K562 (cell line): Measurements from ENCODE around the gene TMEM179. TPM values are rescaled to one million over a fixed set of nuclear protein-coding genes. Genes with fewer than 3 reads are reported as not detected.

ENCODE experiments used
- ATAC-seq: fragments of 200-7000 bp; cut with Tn5 transposase; 3 replicates; pipeline ENCODE4 v1.9.1; 2020; ENCODE audit warnings: moderate library complexity
- BruUV-seq: library from RNA; stranded (reverse); fragments of 400-500 nt; replicated peaks from 2 replicates; lab custom pipeline; 2021; lab: Mats Ljungman, UMichigan
- CTCF ChIA-PET: fragments of 300-600 bp; formaldehyde crosslinking; extraction: SDS; loops from one replicate; lab custom pipeline; 2021; ENCODE audit warnings: low intra/inter-chr PET ratio; lab: Yijun Ruan, JAX
- POLR2A ChIA-PET: fragments of 300-600, 350-650 bp; sonication (Branson Sonifier 250); formaldehyde crosslinking; extraction: SDS; loops from one replicate; lab custom pipeline; 2021; ENCODE audit warnings: antibody characterized with exemption, inconsistent platforms; lab: Yijun Ruan, JAX
- DNase-seq, 4 experiments: peaks; one replicate each; pipeline versions ENCODE4 v3.0.0 to v3.0.0-alpha.2; 2011 to 2018; ENCODE audit warnings: low spot score in 3 of 4, mixed read lengths in 3 of 4; ENCODE audit errors: extremely low read depth in 1 of 4
- FAIRE-seq: peaks from 2 replicates; lab custom pipeline; 2011; peaks lifted over from hg19 to GRCh38; lab: Jason Lieb, UNC
- H2AFZ ChIP-seq: 2 replicates; pipeline ENCODE4 v1.6.0; 2011; ENCODE audit warnings: low read depth, low read length, control low read depth, inconsistent platforms
- H3K27ac ChIP-seq: fragments of 200-600 bp; 3 replicates; pipeline ENCODE4 v1.8.0; 2011; ENCODE audit warnings: low read depth, mild to moderate bottlenecking, control low read depth, inconsistent platforms, low read length, moderate library complexity, mixed read lengths; ENCODE audit errors: extremely low read depth
- H3K27me3 ChIP-seq, 2 experiments: fragments of 300-600 bp in 1 of 2; 2 replicates in 1 of 2; 3 replicates in 1 of 2; pipeline versions ENCODE4 v1.6.0 to v1.8.0; 2011; ENCODE audit warnings: inconsistent platforms in 2 of 2, low read length in 2 of 2, mild to moderate bottlenecking in 1 of 2, mixed read lengths in 1 of 2, moderate library complexity in 1 of 2; ENCODE audit not compliant: control insufficient read depth in 2 of 2, insufficient read depth in 2 of 2
- H3K36me3 ChIP-seq: fragments of 300-600 bp; 3 replicates; pipeline ENCODE4 v1.8.0; 2011; ENCODE audit warnings: mild to moderate bottlenecking, low read length, inconsistent platforms; ENCODE audit not compliant: control insufficient read depth, insufficient read depth
- H3K4me1 ChIP-seq, 2 experiments: fragments of 200-600 bp in 1 of 2; replicated peaks in 1 of 2; 2 replicates in 1 of 2; 3 replicates in 1 of 2; pipeline versions ENCODE4 v1.5.1 to v1.8.0; 2011; ENCODE audit warnings: inconsistent platforms in 2 of 2, low read length in 2 of 2, mild to moderate bottlenecking in 1 of 2, mixed read lengths in 1 of 2, moderate library complexity in 1 of 2; ENCODE audit not compliant: control insufficient read depth in 2 of 2, insufficient read depth in 2 of 2
- H3K4me2 ChIP-seq: 2 replicates; pipeline ENCODE4 v1.6.1; 2011; ENCODE audit warnings: low read length, control low read depth, inconsistent platforms, mixed read lengths; ENCODE audit not compliant: insufficient read depth
- H3K4me3 ChIP-seq: fragments of 200-600 bp; sonication (generic), shearing (Covaris generic); 2 replicates; pipeline ENCODE4 v1.5.1; 2016; ENCODE audit warnings: control low read depth, inconsistent platforms
- H3K79me2 ChIP-seq: fragments of 200-600 bp; 3 replicates; pipeline ENCODE4 v1.8.0; 2011; ENCODE audit warnings: low read length, inconsistent platforms; ENCODE audit not compliant: control insufficient read depth, insufficient read depth
- H3K9ac ChIP-seq, 2 experiments: 2 replicates each; pipeline versions ENCODE4 v1.6.0 to v1.6.1; 2011; ENCODE audit warnings: low read depth in 2 of 2, low read length in 2 of 2, control low read depth in 1 of 2, inconsistent platforms in 1 of 2, mild to moderate bottlenecking in 1 of 2, mixed read lengths in 1 of 2; ENCODE audit not compliant: insufficient read depth in 1 of 2
- H3K9me1 ChIP-seq: one replicate; pipeline ENCODE4 v1.6.0; 2011; ENCODE audit warnings: inconsistent platforms, mild to moderate bottlenecking, low read length, moderate library complexity; ENCODE audit not compliant: control insufficient read depth, insufficient read depth
- H3K9me3 ChIP-seq: replicated peaks from 2 replicates; pipeline ENCODE4 v1.5.1; 2011; ENCODE audit warnings: low read depth, low read length, inconsistent platforms; ENCODE audit not compliant: control insufficient read depth, insufficient read depth
- H4K20me1 ChIP-seq: replicated peaks from 2 replicates; pipeline ENCODE4 v1.6.1; 2011; ENCODE audit warnings: low read length, inconsistent platforms, mixed read lengths; ENCODE audit not compliant: control insufficient read depth, insufficient read depth
- C11orf30 ChIP-seq: fragments of 450-650 bp; IDR thresholded peaks from 2 replicates; pipeline ENCODE4 v1.6.1; 2016; ENCODE audit warnings: low read depth, mild to moderate bottlenecking
- CCAR2 ChIP-seq: fragments of 200-400 bp; formaldehyde crosslinking; IDR thresholded peaks from 2 replicates; pipeline ENCODE4 v1.6.1; 2017; ENCODE audit warnings: mild to moderate bottlenecking, low read depth, low read length
- CLOCK ChIP-seq: fragments of 250-450 bp; sonication (Bioruptor Pico); IDR thresholded peaks from 2 replicates; pipeline ENCODE4 v1.4.0; 2020; ENCODE audit warnings: mild to moderate bottlenecking, moderate library complexity, borderline replicate concordance
- DPF2 ChIP-seq: fragments of 450-650 bp; IDR thresholded peaks from 2 replicates; pipeline ENCODE4 v1.6.1; 2016
- ETS1 ChIP-seq: conservative IDR thresholded peaks from 2 replicates; pipeline ENCODE4 v1.6.1; 2011; ENCODE audit warnings: low read depth, mild to moderate bottlenecking, low read length; ENCODE audit not compliant: control insufficient read depth
- FOXK2 ChIP-seq, 2 experiments: fragments of 450-650 bp; IDR thresholded peaks in 1 of 2; conservative IDR thresholded peaks in 1 of 2; 2 replicates each; pipeline ENCODE4 v1.6.1; 2016; ENCODE audit warnings: low read depth in 2 of 2, mild to moderate bottlenecking in 1 of 2
- HMG20A ChIP-seq: fragments of 450-650 bp; formaldehyde crosslinking; conservative IDR thresholded peaks from 2 replicates; pipeline ENCODE4 v1.4.0; 2020; ENCODE audit warnings: mild to moderate bottlenecking, mixed read lengths
- MNT ChIP-seq, 2 experiments: fragments of 450-650 bp; conservative IDR thresholded peaks; 2 replicates each; pipeline ENCODE4 v1.6.1; 2017; ENCODE audit warnings: mild to moderate bottlenecking in 2 of 2, moderate library complexity in 2 of 2
- NCOA2 ChIP-seq, 2 experiments: fragments of 450-650 bp; IDR thresholded peaks; 2 replicates each; pipeline ENCODE4 v1.6.1; 2018; ENCODE audit warnings: mild to moderate bottlenecking in 2 of 2, moderate library complexity in 1 of 2; ENCODE audit not compliant: partially characterized antibody in 2 of 2
- POLR2H ChIP-seq: IDR thresholded peaks from 2 replicates; pipeline ENCODE4 v1.6.1; 2016; ENCODE audit warnings: missing genetic modification characterization, low read depth, mild to moderate bottlenecking, control low read depth, missing compliant biosample characterization, moderate library complexity
- RB1 ChIP-seq: fragments of 450-650 bp; IDR thresholded peaks from 2 replicates; pipeline ENCODE4 v1.6.1; 2017; ENCODE audit warnings: low read depth, mild to moderate bottlenecking
- SMAD1 ChIP-seq: fragments of 150-350 bp; IDR thresholded peaks from 2 replicates; pipeline ENCODE4 v1.6.1; 2014; ENCODE audit warnings: low read length, low read depth; ENCODE audit not compliant: partially characterized antibody
- SRSF3 ChIP-seq: fragments of 200-400 bp; formaldehyde crosslinking; IDR thresholded peaks from 2 replicates; pipeline ENCODE4 v1.6.1; 2016; ENCODE audit warnings: mild to moderate bottlenecking, low read length, moderate library complexity; ENCODE audit not compliant: insufficient read depth
- TRIM24 ChIP-seq, 2 experiments: fragments of 450-650 bp; IDR thresholded peaks; 2 replicates each; pipeline ENCODE4 v1.6.1; 2016
- ZNF282 ChIP-seq: sonication (generic); formaldehyde crosslinking; IDR thresholded peaks from 2 replicates; pipeline ENCODE4 v1.8.1; 2023; ENCODE audit warnings: missing genetic modification reagents
- ZNF696 ChIP-seq: fragments of 250-450 bp; sonication (Bioruptor Pico); conservative IDR thresholded peaks from 2 replicates; pipeline ENCODE4 v1.4.0; 2020; ENCODE audit warnings: mild to moderate bottlenecking, moderate library complexity
- WGBS: fragments of 100-300 bp; shearing (Covaris generic); methylation state at CpG from one replicate; pipeline ENCODE4 v1.1.6; 2016; ENCODE audit warnings: low coverage, mixed read lengths; ENCODE audit not compliant: insufficient coverage; ENCODE audit errors: missing lambda C conversion rate; 5-methylcytosine and 5-hydroxymethylcytosine counted together
- in situ Hi-C: fragments of 300-500 bp; cut with MboI; formaldehyde crosslinking; loops from 4 replicates; pipeline ENCODE4 v1.15.0; 2018; ENCODE audit warnings: inconsistent platforms, mixed read lengths
- intact Hi-C: fragments of 100-400 bp; cut with micrococcal nuclease; formaldehyde crosslinking; loops from 2 replicates; pipeline ENCODE4 v1.14.2; 2022
- polyA plus RNA-seq, 8 experiments: library from polyadenylated mRNA; depleted of rRNA in 4 of 8; stranded (reverse) in 5 of 8; unstranded in 3 of 8; fragments of >200 nt; fragmentation: Nextera tagmentation in 2 of 8; fragmentation: Illumina TruSeq in 1 of 8; extraction: Ambion mirVana in 2 of 8; extraction: Trizol in 1 of 8; gene quantifications; 2 replicates each; pipeline versions ENCODE4 v1.2.1 to v1.2.3, GENCODE V29; 2011 to 2014; ENCODE audit warnings: inconsistent platforms in 1 of 8, missing spikeins in 1 of 8
- total RNA-seq, 7 experiments: library from RNA; depleted of rRNA in 6 of 7; stranded (reverse); fragments of >200 nt in 6 of 7; fragmentation: Illumina TruSeq in 2 of 7; extraction: Trizol in 2 of 7; gene quantifications; 2 replicates each; pipeline versions ENCODE4 v1.2.1 to v1.2.3, GENCODE V29; 2011 to 2021; ENCODE audit warnings: low replicate concordance in 1 of 7

The TMEM179 gene
- total and polyA plus RNA-seq, 9 of the 15 experiments (the other 6 are each of a cell fraction or from before 2014, with no cell fraction given) = not detected

GRCh38 chr14:104591031-104591430 lies 13.5 kb downstream of the TMEM179 start:
- Histone ChIP-seq H3K4me1 (peaks cover 0 to 21% of the 10 kb centered on the region in 2 experiments; a peak in 2 of 5 replicates), H3K9me3 (no peaks in the 10 kb centered on the region), H2AFZ (no peak overlapping the region), H3K27ac (no peak overlapping the region), H3K36me3 (no peaks in the 10 kb centered on the region), H3K27me3 (peaks cover 9 to 32% of the 10 kb centered on the region in 2 experiments; a peak in 3 of 5 replicates), H3K9me1 (no peaks in the 10 kb centered on the region), H3K4me3 (no peak overlapping the region), H3K4me2 (no peak overlapping the region), H3K79me2 (no peaks in the 10 kb centered on the region), H4K20me1 (peaks cover 9% of the 10 kb centered on the region; the same call in 1 of the 2 replicates), H3K9ac (no peak overlapping the region)
- 0% methylated on average over 6 of the region's 7 CpGs for WGBS
- FAIRE-seq = no peak
- intact Hi-C loops (no loop called here), in situ Hi-C loops (no loop called here)
- no peak for TF ChIP-seq DPF2
- no peak for TF ChIP-seq CCAR2
- TF ChIP-seq SRSF3 = no peak
- TF ChIP-seq POLR2H (tag) = no peak
- TF ChIP-seq SMAD1 = no peak
- no peak for TF ChIP-seq RB1
- no peak for TF ChIP-seq MNT (conservative IDR thresholded peaks at IDR 0.05)
- no peak for TF ChIP-seq ZNF696 (CRISPR knock-in tag)
- TF ChIP-seq NCOA2 (IDR thresholded peaks at IDR 0.05; ENCODE audit: partially characterized antibody in 2 of 2) = no peak
- TF ChIP-seq TRIM24 (IDR thresholded peaks at IDR 0.05) = no peak
- no peak for TF ChIP-seq HMG20A (CRISPR knock-in tag)
- no peak for TF ChIP-seq C11orf30
- no peak for TF ChIP-seq CLOCK (CRISPR knock-in tag)
- TF ChIP-seq FOXK2 (conservative IDR thresholded peaks at IDR 0.05 in 1 of 2, IDR thresholded peaks at IDR 0.05 in 1 of 2; ENCODE audit: low read depth in 2 of 2) = no peak
- TF ChIP-seq ETS1 = no peak
- no peak for TF ChIP-seq ZNF282 (CRISPR knock-in tag)
- CTCF ChIA-PET = no interaction called here
- DNase-seq = no peak
- POLR2A ChIA-PET = no interaction called here
- no TSS peak for BruUV-seq
- ATAC-seq = no peak
